Uterus (tissue), 2 donors: ENCODE results near the gene BRDT.

ENCODE experiments used
- POLR2A ChIP-seq, 2 donors: fragments of 450-650 bp; IDR thresholded peaks; one replicate each; pipeline ENCODE4 v1.6.1; 2016; ENCODE audit warnings: antibody characterized with exemption in 2 of 2, mild to moderate bottlenecking in 1 of 2, moderate library complexity in 1 of 2
- TF ChIP-seq, protein P1 (sequence below), 4 experiments: fragments of 200-600 bp in 2 of 4; fragments of 450-650 bp in 2 of 4; sonication (generic) in 2 of 4; IDR thresholded peaks; one replicate each; pipeline ENCODE4 v1.5.1; 2016 to 2019; ENCODE audit warnings: antibody characterized with exemption in 4 of 4, mild to moderate bottlenecking in 2 of 4, moderate library complexity in 1 of 4

DNA sequence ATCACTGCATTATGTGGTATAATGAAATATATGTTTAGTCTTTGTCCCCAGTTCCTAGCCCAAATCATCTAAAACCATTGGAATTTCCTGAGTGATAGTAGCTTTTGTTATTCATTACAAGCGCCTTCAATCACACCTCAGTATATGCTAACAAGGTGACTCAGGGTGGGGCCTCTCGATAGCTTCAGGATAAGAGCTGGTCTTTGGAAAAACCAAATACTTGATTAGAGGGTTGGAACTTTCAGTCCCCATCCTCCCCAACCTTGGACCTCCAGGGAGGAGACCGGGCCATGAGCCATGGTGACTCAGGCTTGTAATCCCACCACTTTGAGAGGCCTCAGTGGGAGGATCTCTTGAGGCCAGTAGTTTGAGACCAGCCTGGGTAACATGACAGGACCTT lies 5.1 kb upstream of the BRDT start:
- no peak for TF ChIP-seq POLR2A (IDR thresholded peaks at IDR 0.05)
- TF ChIP-seq, protein P1, sequence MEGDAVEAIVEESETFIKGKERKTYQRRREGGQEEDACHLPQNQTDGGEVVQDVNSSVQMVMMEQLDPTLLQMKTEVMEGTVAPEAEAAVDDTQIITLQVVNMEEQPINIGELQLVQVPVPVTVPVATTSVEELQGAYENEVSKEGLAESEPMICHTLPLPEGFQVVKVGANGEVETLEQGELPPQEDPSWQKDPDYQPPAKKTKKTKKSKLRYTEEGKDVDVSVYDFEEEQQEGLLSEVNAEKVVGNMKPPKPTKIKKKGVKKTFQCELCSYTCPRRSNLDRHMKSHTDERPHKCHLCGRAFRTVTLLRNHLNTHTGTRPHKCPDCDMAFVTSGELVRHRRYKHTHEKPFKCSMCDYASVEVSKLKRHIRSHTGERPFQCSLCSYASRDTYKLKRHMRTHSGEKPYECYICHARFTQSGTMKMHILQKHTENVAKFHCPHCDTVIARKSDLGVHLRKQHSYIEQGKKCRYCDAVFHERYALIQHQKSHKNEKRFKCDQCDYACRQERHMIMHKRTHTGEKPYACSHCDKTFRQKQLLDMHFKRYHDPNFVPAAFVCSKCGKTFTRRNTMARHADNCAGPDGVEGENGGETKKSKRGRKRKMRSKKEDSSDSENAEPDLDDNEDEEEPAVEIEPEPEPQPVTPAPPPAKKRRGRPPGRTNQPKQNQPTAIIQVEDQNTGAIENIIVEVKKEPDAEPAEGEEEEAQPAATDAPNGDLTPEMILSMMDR (IDR thresholded peaks at IDR 0.05), result no peak
